GM12801 (cell line): ENCODE data around the gene C19orf38.

ENCODE experiments used
- TF ChIP-seq, protein P1 (sequence below): IDR thresholded peaks from one replicate; pipeline ENCODE4 v1.5.1; 2011; ENCODE audit warnings: control low read depth; ENCODE audit not compliant: insufficient read length; ENCODE audit errors: extremely low read depth

The C19orf38 gene

DNA sequence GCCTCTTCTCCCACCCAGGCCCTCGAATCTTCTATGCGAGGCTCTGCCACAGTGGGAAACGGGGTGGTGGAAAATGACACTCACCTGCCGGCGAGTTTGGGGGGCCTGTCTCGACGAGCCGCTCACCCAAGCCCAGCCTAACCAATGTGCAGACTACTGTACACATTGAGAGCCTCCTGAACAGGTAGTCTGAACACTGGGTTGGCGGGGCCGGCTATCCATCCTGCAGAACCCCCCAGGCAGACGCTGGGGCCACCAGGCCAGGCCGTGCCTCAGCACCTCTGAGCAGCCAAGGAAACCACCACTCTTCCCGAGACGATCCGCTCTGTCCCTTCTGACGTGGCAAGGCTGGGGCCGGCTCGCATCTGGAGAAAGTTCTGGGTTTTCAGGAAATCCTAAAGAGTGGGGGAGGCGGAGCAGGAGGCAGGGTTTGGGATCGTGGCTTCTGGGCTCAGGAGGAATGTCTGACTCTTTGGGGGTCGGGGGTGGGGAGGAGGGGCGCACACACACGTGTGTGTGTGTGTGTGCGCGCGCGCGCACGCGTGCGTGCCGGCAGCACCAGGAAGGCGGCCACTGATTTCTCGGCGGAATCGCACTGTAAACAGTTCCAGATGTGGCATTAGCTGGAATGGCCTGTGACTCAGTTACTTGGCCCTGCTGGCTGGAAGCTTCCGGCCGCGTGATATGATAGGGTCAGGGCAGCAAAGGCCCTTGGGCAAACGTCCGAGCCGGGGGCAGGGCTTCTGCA is 30.8 kb upstream of the C19orf38 start:
- TF ChIP-seq, protein P1, sequence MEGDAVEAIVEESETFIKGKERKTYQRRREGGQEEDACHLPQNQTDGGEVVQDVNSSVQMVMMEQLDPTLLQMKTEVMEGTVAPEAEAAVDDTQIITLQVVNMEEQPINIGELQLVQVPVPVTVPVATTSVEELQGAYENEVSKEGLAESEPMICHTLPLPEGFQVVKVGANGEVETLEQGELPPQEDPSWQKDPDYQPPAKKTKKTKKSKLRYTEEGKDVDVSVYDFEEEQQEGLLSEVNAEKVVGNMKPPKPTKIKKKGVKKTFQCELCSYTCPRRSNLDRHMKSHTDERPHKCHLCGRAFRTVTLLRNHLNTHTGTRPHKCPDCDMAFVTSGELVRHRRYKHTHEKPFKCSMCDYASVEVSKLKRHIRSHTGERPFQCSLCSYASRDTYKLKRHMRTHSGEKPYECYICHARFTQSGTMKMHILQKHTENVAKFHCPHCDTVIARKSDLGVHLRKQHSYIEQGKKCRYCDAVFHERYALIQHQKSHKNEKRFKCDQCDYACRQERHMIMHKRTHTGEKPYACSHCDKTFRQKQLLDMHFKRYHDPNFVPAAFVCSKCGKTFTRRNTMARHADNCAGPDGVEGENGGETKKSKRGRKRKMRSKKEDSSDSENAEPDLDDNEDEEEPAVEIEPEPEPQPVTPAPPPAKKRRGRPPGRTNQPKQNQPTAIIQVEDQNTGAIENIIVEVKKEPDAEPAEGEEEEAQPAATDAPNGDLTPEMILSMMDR, result no peak

DNA sequence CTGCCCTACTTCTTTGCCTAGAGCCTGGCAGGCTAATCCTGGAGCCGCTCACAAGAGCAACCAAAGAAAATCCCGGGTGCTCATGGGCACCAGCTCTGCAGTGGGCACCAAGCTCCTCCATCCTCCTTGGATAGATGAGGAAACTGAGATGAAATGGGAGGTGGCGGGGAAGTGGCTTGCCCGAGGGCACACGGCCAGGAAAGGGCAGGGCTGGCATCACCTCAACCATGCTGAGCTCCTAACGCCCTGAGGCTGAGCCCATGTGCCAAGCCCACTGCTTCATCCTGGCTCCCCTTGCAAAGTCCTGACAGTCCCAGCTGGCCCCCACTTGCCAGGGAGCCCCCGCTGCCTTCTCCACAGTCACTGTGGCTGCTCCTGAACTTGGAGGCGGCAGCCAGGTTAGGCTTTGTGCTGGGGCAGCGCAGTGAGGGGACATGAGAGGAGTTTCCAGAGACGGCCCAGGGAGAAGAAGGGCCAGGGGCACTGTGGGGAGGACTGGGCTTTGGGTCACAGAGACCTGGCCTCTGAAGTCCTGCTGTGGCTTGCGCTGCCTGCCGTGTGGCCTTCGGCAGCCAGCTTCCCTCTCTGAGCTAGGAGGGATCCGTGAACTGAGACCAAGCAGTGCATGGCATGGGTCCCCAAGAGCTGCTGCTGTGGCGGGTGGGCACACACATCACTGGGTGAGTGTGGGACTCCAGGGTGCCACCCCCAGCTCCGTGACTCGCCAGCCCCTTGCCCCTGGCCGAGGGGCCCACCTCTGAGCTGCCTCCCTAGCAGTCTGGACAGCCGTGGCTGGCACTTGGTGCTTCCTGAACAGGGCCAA is 29.7 kb upstream of the C19orf38 start:
- TF ChIP-seq, protein P1, result no peak

DNA sequence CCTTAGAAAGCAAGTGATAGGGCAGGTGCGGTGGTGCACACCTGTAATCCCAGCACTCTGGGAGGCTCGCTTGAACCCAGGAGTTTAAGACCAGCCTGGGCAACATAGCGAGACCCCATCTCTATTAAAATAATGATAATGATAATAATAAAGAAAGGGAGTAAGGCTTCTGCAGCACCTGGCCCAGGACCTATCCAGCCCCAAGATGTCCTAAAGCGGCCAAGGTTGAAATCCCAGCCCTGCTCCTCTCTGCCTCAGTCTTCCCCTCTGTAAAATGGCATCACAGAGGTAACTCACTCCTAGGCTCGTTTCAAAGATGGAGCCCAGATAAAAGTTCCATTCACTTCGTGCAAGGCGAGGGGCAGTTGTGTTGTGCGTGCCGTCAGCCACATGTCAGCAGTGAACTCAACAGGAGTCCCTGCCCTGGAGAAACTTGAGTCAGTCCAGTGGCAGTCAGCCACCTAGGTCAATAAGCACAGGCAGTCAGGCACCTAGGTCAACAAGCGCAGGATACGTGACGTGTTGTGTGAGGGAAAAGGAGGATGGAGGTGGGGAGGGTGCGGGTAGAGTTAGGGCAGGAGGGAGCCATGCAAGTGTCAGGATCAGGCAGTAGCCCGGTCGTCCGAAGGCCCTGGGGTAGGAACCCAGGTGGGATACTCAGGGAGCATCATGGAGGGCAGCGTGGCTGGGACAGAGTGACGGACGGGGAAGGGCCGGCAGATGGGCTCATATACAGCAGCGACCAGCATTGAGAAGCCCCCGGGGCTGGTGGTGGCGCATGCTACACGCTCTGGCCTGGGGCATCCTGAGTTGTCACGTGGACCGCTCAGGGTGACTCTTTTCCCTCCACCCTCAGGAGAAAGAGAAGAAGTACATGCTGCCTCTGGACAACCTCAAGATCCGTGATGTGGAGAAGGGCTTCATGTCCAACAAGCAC is 28.8 kb upstream of the C19orf38 start:
- TF ChIP-seq, protein P1, result no peak

DNA sequence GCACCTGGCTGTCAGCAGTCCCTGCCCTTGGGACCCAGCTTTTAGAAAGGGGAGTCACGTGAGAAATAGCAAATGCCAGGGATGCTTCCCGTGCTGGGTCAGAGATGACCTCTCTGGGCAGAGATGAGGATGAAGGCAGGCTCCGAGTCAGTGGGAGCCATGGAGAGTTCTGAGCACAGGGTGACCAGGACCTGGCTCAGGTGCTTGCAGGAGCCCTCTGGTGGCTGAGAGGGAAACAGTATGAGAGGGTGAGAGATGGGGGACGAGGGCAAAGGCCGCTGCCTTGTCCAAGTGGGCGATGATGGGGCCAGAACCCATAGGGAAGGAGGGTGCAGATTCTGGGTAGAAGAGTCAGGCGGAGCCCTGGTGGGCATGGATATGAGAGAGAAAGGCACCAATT is 28.0 kb upstream of the C19orf38 start:
- TF ChIP-seq, protein P1, result no peak

DNA sequence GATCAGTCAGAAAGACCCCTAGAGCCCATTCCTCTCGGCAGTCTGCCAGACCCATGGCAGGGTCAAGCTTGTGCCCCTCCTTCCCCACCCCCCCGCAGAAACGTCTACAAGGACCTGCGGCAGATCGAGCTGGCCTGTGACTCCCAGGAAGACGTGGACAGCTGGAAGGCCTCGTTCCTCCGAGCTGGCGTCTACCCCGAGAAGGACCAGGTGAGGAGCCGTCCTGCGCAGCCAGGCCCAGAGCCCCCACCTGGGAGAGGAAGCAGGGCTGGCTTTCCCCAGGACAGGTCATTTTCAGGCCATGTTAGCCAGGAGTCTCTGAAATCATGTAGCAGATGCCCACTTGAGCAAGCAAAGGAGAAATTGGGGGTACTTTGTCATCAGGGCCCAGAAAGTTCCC is 24.5 kb upstream of the C19orf38 start:
- TF ChIP-seq, protein P1, result no peak

DNA sequence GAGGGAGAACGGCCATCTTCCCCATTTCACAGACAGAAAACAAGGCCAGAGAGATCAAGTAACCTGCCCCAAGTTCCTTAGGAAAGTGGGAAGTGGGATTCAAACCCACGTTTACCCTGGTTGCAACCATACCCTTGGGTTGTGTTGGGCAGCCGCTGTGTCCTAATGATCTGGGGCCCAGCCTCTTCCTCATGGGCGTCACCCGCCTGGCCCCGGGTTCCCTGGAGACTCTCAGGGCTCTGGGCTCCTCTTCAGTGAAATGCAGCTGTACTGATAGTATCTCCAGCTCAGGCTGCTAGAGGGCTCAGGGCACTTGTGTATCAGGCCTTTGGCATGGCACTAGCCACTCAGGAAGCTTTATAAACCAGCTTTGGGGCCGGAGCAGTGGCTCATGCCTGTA is 22.0 kb upstream of the C19orf38 start:
- TF ChIP-seq, protein P1, result no peak

DNA sequence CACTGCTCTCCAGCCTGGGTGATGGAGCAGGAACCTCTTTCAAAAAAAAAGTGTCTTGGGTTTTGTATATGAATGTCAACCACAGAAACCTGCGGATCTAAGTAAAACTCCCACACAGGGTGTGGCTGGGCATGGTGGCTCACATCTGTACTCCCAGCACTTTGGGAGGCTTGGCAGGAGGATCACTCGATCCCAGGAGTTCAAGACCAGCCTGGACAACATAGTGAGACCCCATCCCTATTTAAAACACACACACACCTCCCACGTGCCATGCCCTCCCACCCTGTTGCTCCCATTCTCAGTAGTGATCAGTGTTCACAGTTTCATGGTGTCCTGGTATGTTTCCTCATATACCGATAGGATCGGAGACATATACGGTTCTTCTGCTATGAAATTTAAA is 21.4 kb upstream of the C19orf38 start:
- TF ChIP-seq, protein P1, result no peak
